ENCODE results near the gene PLA2G4B. TPM values are rescaled to one million over a fixed set of nuclear protein-coding genes. Genes with fewer than 3 reads are reported as not detected.

PLA2G4B gene
- 7.8 TPM for polyA plus RNA-seq (ENCODE audit: insufficient read length)

GRCh38 chr15:41838400-41838897 is at the start of gene PLA2G4B:
Gene PLA2G4B, plus strand, starts transcription at chr15:41838847. Its CDS starts 67 bp downstream, at chr15:41838914.
- DNase-seq (ENCODE audit: low read depth), result no peak

GRCh38 chr15:41789236-41789635 is 49.4 kb upstream of the PLA2G4B start:
- no peak for DNase-seq (ENCODE audit: low read depth)

GRCh38 chr15:41789662-41790061 is 49.0 kb upstream of the PLA2G4B start:
- no peak for DNase-seq (ENCODE audit: low read depth)

GRCh38 chr15:41790169-41790568 is 48.5 kb upstream of the PLA2G4B start:
- DNase-seq (ENCODE audit: low read depth), result no peak

GRCh38 chr15:41790756-41791546 is 47.7 kb upstream of the PLA2G4B start:
- no peak for DNase-seq (ENCODE audit: low read depth)

GRCh38 chr15:41791547-41791937 is 47.1 kb upstream of the PLA2G4B start:
- DNase-seq (ENCODE audit: low read depth), result no peak

- DNase-seq (ENCODE audit: low read depth), result no peak
Observed at GRCh38 chr15:41792000-41792637, 46.5 kb upstream of the PLA2G4B start.

GRCh38 chr15:41794081-41794480 is 44.6 kb upstream of the PLA2G4B start:
- no peak for DNase-seq (ENCODE audit: low read depth)

GRCh38 chr15:41795996-41796856 is 42.4 kb upstream of the PLA2G4B start:
- no peak for DNase-seq (ENCODE audit: low read depth)

- DNase-seq (ENCODE audit: low read depth), result no peak
Observed at GRCh38 chr15:41797201-41797944, 41.3 kb upstream of the PLA2G4B start.

- no peak for DNase-seq (ENCODE audit: low read depth)
Observed at GRCh38 chr15:41798607-41799487, 39.8 kb upstream of the PLA2G4B start.

- no peak for DNase-seq (ENCODE audit: low read depth)
Observed at GRCh38 chr15:41799488-41799805, 39.2 kb upstream of the PLA2G4B start.

GRCh38 chr15:41801185-41801584 is 37.5 kb upstream of the PLA2G4B start:
- DNase-seq (ENCODE audit: low read depth), result no peak

- DNase-seq (ENCODE audit: low read depth), result no peak
Observed at GRCh38 chr15:41801850-41802455, 36.7 kb upstream of the PLA2G4B start.

- DNase-seq (ENCODE audit: low read depth), result no peak
Observed at GRCh38 chr15:41804361-41804760, 34.3 kb upstream of the PLA2G4B start.

GRCh38 chr15:41804916-41805666 is 33.6 kb upstream of the PLA2G4B start:
- DNase-seq (ENCODE audit: low read depth), result no peak

- DNase-seq (ENCODE audit: low read depth), result no peak
Observed at GRCh38 chr15:41805711-41806110, 32.9 kb upstream of the PLA2G4B start.

GRCh38 chr15:41806291-41807181 is 32.1 kb upstream of the PLA2G4B start:
- DNase-seq (ENCODE audit: low read depth), result no peak
